Mucosa of descending colon (tissue), 3 donors: ENCODE measurements around the gene SMYD4. TPM values are rescaled to one million over a fixed set of nuclear protein-coding genes. Genes with fewer than 3 reads are reported as not detected.

ENCODE experiments used
- ATAC-seq: fragments of 200-7000 bp; cut with Tn5 transposase; one replicate; pipeline ENCODE4 v1.9.1; 2020; ENCODE audit warnings: mild to moderate bottlenecking, moderate library complexity
- DNase-seq, 3 donors: peaks; one replicate each; pipeline ENCODE4 v3.0.0-alpha.2; 2020
- H3K36me3 ChIP-seq: fragments of 200-600 bp; one replicate; pipeline ENCODE4 v1.8.0; 2021; ENCODE audit warnings: low read depth, mild to moderate bottlenecking
- H3K4me1 ChIP-seq: fragments of 200-600 bp; one replicate; pipeline ENCODE4 v1.8.0; 2021; ENCODE audit warnings: low read depth, mild to moderate bottlenecking
- H3K4me3 ChIP-seq: fragments of 200-600 bp; one replicate; pipeline ENCODE4 v1.8.0; 2021; ENCODE audit warnings: mild to moderate bottlenecking
- H3K9me3 ChIP-seq: fragments of 200-600 bp; one replicate; pipeline ENCODE4 v1.8.0; 2021; ENCODE audit warnings: mild to moderate bottlenecking
- CTCF ChIP-seq: fragments of 200-600 bp; IDR thresholded peaks from one replicate; pipeline ENCODE4 v1.8.0; 2022; ENCODE audit warnings: antibody characterized with exemption, mild to moderate bottlenecking
- intact Hi-C, 2 donors: fragments of 100-400 bp; cut with DNase I in 1 of 2; cut with micrococcal nuclease in 1 of 2; formaldehyde crosslinking; loops; one replicate each; pipeline versions ENCODE4 v1.11.0 to v1.11.1; 2022; cut with DNase I, micrococcal nuclease
- total RNA-seq, 3 donors: library from RNA; stranded (reverse); fragmentation: NEBNext Ultra II Directional in 2 of 3; extraction: Animal tissue kit (Norgen Biotek cat#: 25700) in 2 of 3; gene quantifications; one replicate each; pipeline versions ENCODE4 v1.2.1 to v1.2.4, GENCODE V29; 2021 to 2023
- donor health status: DM: no; HTN: no; CAD: no; lungs with moderate emphysema.
- donor health status: DM: no; HTN: no; CAD: no.
- donor health status: DM: no; HTN: yes; CAD: no.

The SMYD4 gene
- total RNA-seq, 3 donors from 2014 or later, result 9.8 to 19.4 (median 10.7) TPM

- Histone ChIP-seq H3K36me3 (no peaks in the 10 kb centered on the region), H3K4me3 (no peak overlapping the region), H3K4me1 (peaks cover 13% of the 10 kb centered on the region), H3K9me3 (no peaks in the 10 kb centered on the region)
- ATAC-seq, result no peak
- intact Hi-C loops, result no loop called here
- DNase-seq, result no peak
- no peak for TF ChIP-seq CTCF
Observed at GRCh38 chr17:1786708-1787107, 43.0 kb downstream of the SMYD4 start.

GRCh38 chr17:1785930-1786329, 43.8 kb downstream of the SMYD4 start:
- no peak for TF ChIP-seq CTCF
- H3K4me1 ChIP-seq, result peaks cover 13% of the 10 kb centered on the region
- H3K36me3 ChIP-seq, result no peaks in the 10 kb centered on the region
- no peak overlapping the region for H3K4me3 ChIP-seq
- H3K9me3 ChIP-seq, result no peaks in the 10 kb centered on the region
- intact Hi-C loops, result no loop called here
- DNase-seq (no peak), ATAC-seq (no peak)

- peaks cover 21% of the 10 kb centered on the region for H3K4me1 ChIP-seq
- no peak overlapping the region for H3K4me3 ChIP-seq
- H3K9me3 ChIP-seq, result no peaks in the 10 kb centered on the region
- ATAC-seq (peak; percentile 40), DNase-seq (peak in 2 of 3 donors; percentile 68 to 74)
- intact Hi-C loops, result loop anchor here in 1 of 2 donors (5.0 kb wide), 1 partner anchor 62 kb away; the partner anchor contains the start of gene WDR81
- peak; percentile 28 for TF ChIP-seq CTCF
- no peaks in the 10 kb centered on the region for H3K36me3 ChIP-seq
Observed at GRCh38 chr17:1783834-1784611, 45.7 kb downstream of the SMYD4 start.

- no peak for ATAC-seq
- TF ChIP-seq CTCF, result no peak
- Histone ChIP-seq H3K36me3 (no peaks in the 10 kb centered on the region), H3K4me3 (no peak overlapping the region), H3K9me3 (no peaks in the 10 kb centered on the region), H3K4me1 (peaks cover 21% of the 10 kb centered on the region)
- peak in 1 of 3 donors; percentile 72 for DNase-seq
- intact Hi-C loops, result loop anchor here in 1 of 2 donors (5.0 kb wide), 1 partner anchor 61 kb away; the partner anchor contains the start of gene WDR81
Observed at GRCh38 chr17:1783271-1783670, 46.4 kb downstream of the SMYD4 start.

GRCh38 chr17:1782171-1782567, 47.5 kb downstream of the SMYD4 start:
- H3K4me1 ChIP-seq, result peaks cover 15% of the 10 kb centered on the region
- no peak for TF ChIP-seq CTCF
- intact Hi-C loops, result loop anchor here in 1 of 2 donors (5.0 kb wide), 1 partner anchor 60 kb away; the partner anchor contains the start of gene WDR81
- no peak for ATAC-seq
- no peaks in the 10 kb centered on the region for H3K36me3 ChIP-seq
- no peaks in the 10 kb centered on the region for H3K9me3 ChIP-seq
- no peak for DNase-seq
- no peak overlapping the region for H3K4me3 ChIP-seq
